HG03439 (cell line): ENCODE data around the gene ASGR1.
"Not testable (repeated sequence)": the region's sequence is repeated elsewhere in the genome, so short reads cannot be mapped to it uniquely, and the experiment has no call there.

Source experiments
- ATAC-seq: cut with Tn5 transposase; IDR thresholded peaks from one replicate; pipeline ENCODE4 v1.9.1; 2021; ENCODE audit warnings: mild to moderate bottlenecking, moderate library complexity; ENCODE audit not compliant: unreplicated experiment

Gene ASGR1

DNA sequence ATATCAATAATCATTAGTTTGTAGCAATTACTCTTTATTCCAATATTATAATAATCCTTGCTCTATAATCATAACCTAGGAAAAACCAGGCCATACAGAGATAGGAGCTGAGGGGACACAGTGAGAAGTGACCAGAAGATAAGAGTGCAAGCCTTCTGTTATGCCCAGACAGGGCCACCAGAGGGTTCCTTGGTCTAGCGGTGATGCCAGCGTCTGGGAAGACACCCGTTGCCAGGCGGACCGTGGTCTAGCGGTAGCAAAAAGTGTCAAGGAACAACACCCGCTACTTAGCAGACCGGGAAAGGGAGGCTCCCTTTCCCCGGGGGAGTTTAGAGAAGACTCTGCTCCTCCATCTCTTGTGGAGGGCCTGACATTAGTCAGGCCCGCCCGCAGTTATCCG, 52.8 kb downstream of the ASGR1 start:
- ATAC-seq, result not testable (repeated sequence)

GRCh38 chr17:7124923-7125322, 54.2 kb downstream of the ASGR1 start:
- ATAC-seq, result no peak

DNA sequence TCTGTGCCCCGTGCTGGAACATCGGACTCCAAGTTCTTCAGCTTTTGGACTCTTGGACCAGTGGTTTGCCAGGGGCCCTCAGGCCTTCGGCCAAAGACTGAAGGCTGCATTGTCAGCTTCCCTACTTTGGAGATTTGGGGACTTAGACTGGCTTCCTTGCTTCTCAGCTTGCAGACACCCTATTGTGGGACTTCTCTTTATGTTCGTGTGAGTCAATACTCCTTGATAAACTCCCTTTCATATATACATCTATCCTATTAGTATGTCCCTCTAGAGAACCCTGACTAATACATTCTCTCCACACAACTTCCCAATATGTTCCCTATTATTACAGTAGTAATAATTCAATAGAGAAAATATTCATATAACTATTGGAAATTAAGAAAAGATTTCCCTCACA, 55.3 kb downstream of the ASGR1 start:
- ATAC-seq, result no peak
